ENCODE results near the gene KLK1. TPM values are rescaled to one million over a fixed set of nuclear protein-coding genes. Genes with fewer than 3 reads are reported as not detected.

KLK1 gene
- total RNA-seq, 1 experiment from 2014 or later = not detected

GRCh38 chr19:50835103-50835784 is 11.7 kb upstream of the KLK1 start:
- CTCF ChIA-PET = no interaction called here
- BruUV-seq (replicated peaks) = no TSS peak
- POLR2A ChIA-PET (ENCODE audit: low non-redundant PET) = no interaction called here

GRCh38 chr19:50833802-50834167 is 10.2 kb upstream of the KLK1 start:
- ChIA-PET CTCF (no interaction called here), POLR2A (ENCODE audit: low non-redundant PET) (no interaction called here)
- TF ChIP-seq EZH2 (IDR thresholded peaks at IDR 0.05; ENCODE audit: borderline replicate concordance, low read depth, low read length, poor library complexity, severe bottlenecking) (no peak), CTCF (conservative IDR thresholded peaks at IDR 0.05; ENCODE audit: low read depth, low read length) (no peak)
- H3K27ac ChIP-seq (ENCODE audit: low read depth, low read length, poor library complexity, severe bottlenecking) = no peak overlapping the region
- no peaks in the 10 kb centered on the region for H3K27me3 ChIP-seq (replicated peaks; ENCODE audit: insufficient read depth, low read depth, low read length, poor library complexity)
- H3K36me3 ChIP-seq (ENCODE audit: insufficient read depth, low read length, poor library complexity, severe bottlenecking) = no peaks in the 10 kb centered on the region
- no peak overlapping the region for H3K4me3 ChIP-seq (ENCODE audit: low read depth, low read length, poor library complexity, severe bottlenecking)
- BruUV-seq (replicated peaks) = no TSS peak
- peaks cover 3% of the 10 kb centered on the region for H3K4me1 ChIP-seq (ENCODE audit: insufficient read depth, low read length, poor library complexity, severe bottlenecking)
- no peak for DNase-seq (ENCODE audit: low spot score)
- no peaks in the 10 kb centered on the region for H3K9me3 ChIP-seq (ENCODE audit: low read depth, low read length, poor library complexity, severe bottlenecking)
- intact Hi-C loops (cut with micrococcal nuclease; ENCODE audit: unreplicated experiment) = no loop called here

More at GRCh38 chr19:50835103-50835784, 11.7 kb upstream of the KLK1 start:
- no peaks in the 10 kb centered on the region for H3K9me3 ChIP-seq (ENCODE audit: low read depth, low read length, poor library complexity, severe bottlenecking)
- no peaks in the 10 kb centered on the region for H3K27me3 ChIP-seq (replicated peaks; ENCODE audit: insufficient read depth, low read depth, low read length, poor library complexity)
- intact Hi-C loops (cut with micrococcal nuclease; ENCODE audit: unreplicated experiment) = no loop called here
- H3K4me3 ChIP-seq (ENCODE audit: low read depth, low read length, poor library complexity, severe bottlenecking) = peak overlapping the region; percentile 61
- H3K27ac ChIP-seq (ENCODE audit: low read depth, low read length, poor library complexity, severe bottlenecking) = peak overlapping the region; percentile 17
- H3K36me3 ChIP-seq (ENCODE audit: insufficient read depth, low read length, poor library complexity, severe bottlenecking) = no peaks in the 10 kb centered on the region
- DNase-seq (ENCODE audit: low spot score) = no peak
- peaks cover 3% of the 10 kb centered on the region for H3K4me1 ChIP-seq (ENCODE audit: insufficient read depth, low read length, poor library complexity, severe bottlenecking)
- TF ChIP-seq CTCF (conservative IDR thresholded peaks at IDR 0.05; ENCODE audit: low read depth, low read length) (no peak), EZH2 (IDR thresholded peaks at IDR 0.05; ENCODE audit: borderline replicate concordance, low read depth, low read length, poor library complexity, severe bottlenecking) (no peak)

- no TSS peak for BruUV-seq (replicated peaks)
- no peaks in the 10 kb centered on the region for H3K9me3 ChIP-seq (ENCODE audit: low read depth, low read length, poor library complexity, severe bottlenecking)
These were observed 9.7 kb upstream of the KLK1 start, which contains the start of gene KLK15 for GRCh38 chr19:50833117-50833801. TSS of gene KLK15 (minus strand) at chr19:50833574. CDS start at chr19:50831492, 2,082 bp downstream.

More at GRCh38 chr19:50833117-50833801, 9.7 kb upstream of the KLK1 start, which contains the start of gene KLK15:
- ChIA-PET CTCF (no interaction called here), POLR2A (ENCODE audit: low non-redundant PET) (no interaction called here)
- Histone ChIP-seq H3K27ac (ENCODE audit: low read depth, low read length, poor library complexity, severe bottlenecking) (no peak within 1 kb of the TSS), H3K4me3 (ENCODE audit: low read depth, low read length, poor library complexity, severe bottlenecking) (no peak within 1 kb of the TSS), H3K27me3 (replicated peaks; ENCODE audit: insufficient read depth, low read depth, low read length, poor library complexity) (no peaks in the 10 kb centered on the region), H3K36me3 (ENCODE audit: insufficient read depth, low read length, poor library complexity, severe bottlenecking) (no peaks in the 10 kb centered on the region), H3K4me1 (ENCODE audit: insufficient read depth, low read length, poor library complexity, severe bottlenecking) (peaks cover 3% of the 10 kb centered on the region)
- TF ChIP-seq EZH2 (IDR thresholded peaks at IDR 0.05; ENCODE audit: borderline replicate concordance, low read depth, low read length, poor library complexity, severe bottlenecking) (no peak), CTCF (conservative IDR thresholded peaks at IDR 0.05; ENCODE audit: low read depth, low read length) (no peak)
- no peak for DNase-seq (ENCODE audit: low spot score)
- intact Hi-C loops (cut with micrococcal nuclease; ENCODE audit: unreplicated experiment) = no loop called here
